HCT116 (cell line): Measurements from ENCODE around the gene RNF215.

ENCODE experiments used
- CTCF ChIP-seq, 3 experiments: fragments of 200-600 bp in 1 of 3; sonication (generic) in 1 of 3; IDR thresholded peaks in 2 of 3; conservative IDR thresholded peaks in 1 of 3; 2 replicates each; pipeline ENCODE4 v1.5.1; 2012 to 2017; ENCODE audit warnings: low read depth in 2 of 3, low read length in 2 of 3, antibody characterized with exemption in 1 of 3, borderline replicate concordance in 1 of 3, control low read depth in 1 of 3, mild to moderate bottlenecking in 1 of 3, mixed read lengths in 1 of 3, mixed run types in 1 of 3, moderate library complexity in 1 of 3; ENCODE audit not compliant: insufficient read depth in 1 of 3
- EZH2 ChIP-seq: fragments of 200-600 bp; sonication (generic); IDR thresholded peaks from 2 replicates; pipeline ENCODE4 v1.6.1; 2017; ENCODE audit warnings: antibody characterized with exemption, mixed run types
- JUND ChIP-seq: IDR thresholded peaks from 2 replicates; pipeline ENCODE4 v1.6.1; 2012
- POLR2A ChIP-seq: IDR thresholded peaks from 2 replicates; pipeline ENCODE4 v1.7.0; 2011; ENCODE audit warnings: borderline replicate concordance; ENCODE audit not compliant: insufficient read depth, insufficient read length; ENCODE audit errors: extremely low read depth
- POLR2AphosphoS5 ChIP-seq: IDR thresholded peaks from 2 replicates; pipeline ENCODE4 v1.6.1; 2011; ENCODE audit warnings: mild to moderate bottlenecking, low read depth, low read length, moderate library complexity
- RAD21 ChIP-seq: IDR thresholded peaks from 2 replicates; pipeline ENCODE4 v1.6.1; 2012; ENCODE audit warnings: low read depth, mild to moderate bottlenecking
- REST ChIP-seq: IDR thresholded peaks from 2 replicates; pipeline ENCODE4 v1.6.1; 2012; ENCODE audit warnings: low read depth
- TCF7L2 ChIP-seq: IDR thresholded peaks from 2 replicates; pipeline ENCODE4 v1.7.0; 2011; ENCODE audit warnings: borderline replicate concordance, inconsistent platforms; ENCODE audit not compliant: insufficient read depth, insufficient read length; ENCODE audit errors: extremely low read depth
- YY1 ChIP-seq: IDR thresholded peaks from 2 replicates; pipeline ENCODE4 v1.6.1; 2011; ENCODE audit warnings: low read length, low read depth, moderate library complexity, mild to moderate bottlenecking; ENCODE audit not compliant: insufficient replicate concordance; ENCODE audit errors: extremely low read depth
- TF ChIP-seq, protein P1 (sequence below): IDR thresholded peaks from 2 replicates; pipeline ENCODE4 v1.6.1; 2012

- TF ChIP-seq REST (no peak), CTCF (IDR thresholded peaks at IDR 0.05 in 2 of 3, conservative IDR thresholded peaks at IDR 0.05 in 1 of 3; ENCODE audit: borderline replicate concordance in 1 of 3, insufficient read depth in 1 of 3, low read depth in 2 of 3, low read length in 2 of 3) (no peak), JUND (no peak), RAD21 (no peak), POLR2A (no peak), YY1 (no peak), TCF7L2 (no peak), EZH2 (no peak), POLR2AphosphoS5 (no peak)
- TF ChIP-seq, protein P1, sequence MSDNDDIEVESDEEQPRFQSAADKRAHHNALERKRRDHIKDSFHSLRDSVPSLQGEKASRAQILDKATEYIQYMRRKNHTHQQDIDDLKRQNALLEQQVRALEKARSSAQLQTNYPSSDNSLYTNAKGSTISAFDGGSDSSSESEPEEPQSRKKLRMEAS: no peak
Observed at GRCh38 chr22:30413745-30414524, 26.7 kb upstream of the RNF215 start.
